Trophoblast cell (in vitro differentiated cells and primary cell): ENCODE results near the gene FNDC1.

Source experiments
- DNase-seq, 2 donors: peaks; one replicate each; pipeline ENCODE4 v3.0.0-alpha.2; 2016
- H2AFZ ChIP-seq: 2 replicates; pipeline ENCODE4 v1.6.1; 2013; ENCODE audit warnings: low read length, moderate library complexity, mild to moderate bottlenecking; ENCODE audit not compliant: insufficient read depth, poor library complexity
- H2AK5ac ChIP-seq: 2 replicates; pipeline ENCODE4 v1.6.1; 2013; ENCODE audit warnings: mild to moderate bottlenecking, low read length
- H2BK120ac ChIP-seq: 2 replicates; pipeline ENCODE4 v1.6.1; 2013; ENCODE audit warnings: low read length, mild to moderate bottlenecking, moderate library complexity; ENCODE audit not compliant: insufficient read depth, poor library complexity
- H2BK12ac ChIP-seq: 2 replicates; pipeline ENCODE4 v1.6.1; 2013; ENCODE audit warnings: mild to moderate bottlenecking, low read length, moderate library complexity
- H2BK5ac ChIP-seq: 2 replicates; pipeline ENCODE4 v1.6.1; 2013; ENCODE audit warnings: low read length, low read depth, moderate library complexity, mild to moderate bottlenecking; ENCODE audit not compliant: poor library complexity
- H3K14ac ChIP-seq: 2 replicates; pipeline ENCODE4 v1.6.1; 2013; ENCODE audit warnings: mild to moderate bottlenecking, low read length
- H3K18ac ChIP-seq: 2 replicates; pipeline ENCODE4 v1.6.1; 2013; ENCODE audit warnings: mild to moderate bottlenecking, low read length
- H3K23ac ChIP-seq: 2 replicates; pipeline ENCODE4 v1.6.1; 2013; ENCODE audit warnings: low read length
- H3K27ac ChIP-seq: 2 replicates; pipeline ENCODE4 v1.5.1; 2013; ENCODE audit warnings: low read depth, mild to moderate bottlenecking, inconsistent platforms, low read length, moderate library complexity
- H3K27me3 ChIP-seq: 2 replicates; pipeline ENCODE4 v1.6.1; 2013; ENCODE audit warnings: inconsistent platforms, mild to moderate bottlenecking, low read length, moderate library complexity; ENCODE audit not compliant: insufficient read depth
- H3K36me3 ChIP-seq, 2 experiments: 1 replicate in 1 of 2; 2 replicates in 1 of 2; pipeline ENCODE4 v1.6.1; 2013; ENCODE audit warnings: low read length in 2 of 2, mild to moderate bottlenecking in 2 of 2, moderate library complexity in 1 of 2; ENCODE audit not compliant: insufficient read depth in 2 of 2, control insufficient read depth in 1 of 2
- H3K4ac ChIP-seq: 2 replicates; pipeline ENCODE4 v1.6.1; 2013; ENCODE audit warnings: low read depth, mild to moderate bottlenecking, low read length, moderate library complexity
- H3K4me1 ChIP-seq, 2 experiments: 1 replicate in 1 of 2; 2 replicates in 1 of 2; pipeline ENCODE4 v1.6.1; 2013; ENCODE audit warnings: low read length in 2 of 2, mild to moderate bottlenecking in 2 of 2, moderate library complexity in 1 of 2; ENCODE audit not compliant: insufficient read depth in 2 of 2, control insufficient read depth in 1 of 2
- H3K4me2 ChIP-seq: 2 replicates; pipeline ENCODE4 v1.6.1; 2013; ENCODE audit warnings: inconsistent platforms, mild to moderate bottlenecking, low read length, moderate library complexity
- H3K4me3 ChIP-seq: 2 replicates; pipeline ENCODE4 v1.5.1; 2013; ENCODE audit warnings: mild to moderate bottlenecking, low read depth, low read length, inconsistent platforms
- H3K79me1 ChIP-seq: one replicate; pipeline ENCODE4 v1.6.1; 2013; ENCODE audit warnings: low read length
- H3K79me2 ChIP-seq: 2 replicates; pipeline ENCODE4 v1.6.1; 2013; ENCODE audit warnings: low read length, mild to moderate bottlenecking; ENCODE audit not compliant: control insufficient read depth, insufficient read depth, poor library complexity
- H3K9ac ChIP-seq: 2 replicates; pipeline ENCODE4 v1.6.1; 2013; ENCODE audit warnings: mild to moderate bottlenecking, low read length
- H3K9me3 ChIP-seq: 2 replicates; pipeline ENCODE4 v1.6.1; 2013; ENCODE audit warnings: low read depth, mild to moderate bottlenecking, control low read depth, inconsistent platforms, low read length; ENCODE audit not compliant: insufficient read depth
- H4K12ac ChIP-seq: 2 replicates; pipeline ENCODE4 v1.6.1; 2013; ENCODE audit warnings: low read depth, mild to moderate bottlenecking, low read length, moderate library complexity
- H4K8ac ChIP-seq: 2 replicates; pipeline ENCODE4 v1.6.1; 2013; ENCODE audit warnings: low read depth, mild to moderate bottlenecking, low read length, moderate library complexity
- H4K91ac ChIP-seq: one replicate; pipeline ENCODE4 v1.6.1; 2013; ENCODE audit warnings: low read depth, mild to moderate bottlenecking, low read length, moderate library complexity
- WGBS: extraction: QIAGEN DNeasy Blood & Tissue Kit; methylation state at CpG from one replicate; pipeline ENCODE4 v1.1.7; 2013; ENCODE audit warnings: missing lambda C conversion rate; ENCODE audit not compliant: insufficient read length, insufficient coverage; ENCODE audit errors: extremely low coverage; 5-methylcytosine and 5-hydroxymethylcytosine counted together

Gene FNDC1

DNA sequence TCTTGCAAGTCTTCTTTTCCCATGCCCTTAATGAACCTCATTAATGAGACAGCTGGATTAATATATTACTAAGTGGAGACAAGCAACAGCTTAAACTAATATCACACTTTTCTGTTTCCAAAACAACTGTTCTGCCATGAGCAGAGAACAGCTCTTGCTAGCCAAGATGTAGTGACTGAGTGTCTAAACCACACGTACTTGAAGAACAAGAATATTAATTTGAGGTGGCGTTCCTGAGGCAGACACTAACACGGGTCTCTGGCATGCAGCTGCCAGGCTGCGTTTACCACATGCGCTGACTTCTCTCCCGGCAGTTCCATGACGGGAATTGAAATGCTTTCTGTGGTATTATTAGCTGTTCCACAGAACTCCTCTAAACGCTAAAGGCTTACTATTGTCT lies 80.6 kb downstream of the FNDC1 start:
- H3K27me3 ChIP-seq = no peaks in the 10 kb centered on the region
- no CpG with 5 or more reads among the region's 8 CpGs for WGBS
- H3K4ac ChIP-seq = no peak overlapping the region
- H3K9ac ChIP-seq = no peak overlapping the region
- no peak overlapping the region for H3K27ac ChIP-seq
- H2AK5ac ChIP-seq = no peak overlapping the region
- no peak overlapping the region for H2BK5ac ChIP-seq
- H4K12ac ChIP-seq = no peak overlapping the region
- H3K23ac ChIP-seq = no peak overlapping the region
- no peak overlapping the region for H2AFZ ChIP-seq
- H3K79me1 ChIP-seq = no peaks in the 10 kb centered on the region
- H3K79me2 ChIP-seq = no peaks in the 10 kb centered on the region
- H3K4me1 ChIP-seq = no peaks in the 10 kb centered on the region
- no peak overlapping the region for H2BK120ac ChIP-seq
- no peak overlapping the region for H4K8ac ChIP-seq
- no peak overlapping the region for H3K18ac ChIP-seq
- H3K4me3 ChIP-seq = no peak overlapping the region
- no peak overlapping the region for H2BK12ac ChIP-seq
- H4K91ac ChIP-seq = no peak overlapping the region
- no peak for DNase-seq
- no peak overlapping the region for H3K4me2 ChIP-seq
- H3K9me3 ChIP-seq = no peaks in the 10 kb centered on the region
- no peak overlapping the region for H3K14ac ChIP-seq
- no peaks in the 10 kb centered on the region for H3K36me3 ChIP-seq

DNA sequence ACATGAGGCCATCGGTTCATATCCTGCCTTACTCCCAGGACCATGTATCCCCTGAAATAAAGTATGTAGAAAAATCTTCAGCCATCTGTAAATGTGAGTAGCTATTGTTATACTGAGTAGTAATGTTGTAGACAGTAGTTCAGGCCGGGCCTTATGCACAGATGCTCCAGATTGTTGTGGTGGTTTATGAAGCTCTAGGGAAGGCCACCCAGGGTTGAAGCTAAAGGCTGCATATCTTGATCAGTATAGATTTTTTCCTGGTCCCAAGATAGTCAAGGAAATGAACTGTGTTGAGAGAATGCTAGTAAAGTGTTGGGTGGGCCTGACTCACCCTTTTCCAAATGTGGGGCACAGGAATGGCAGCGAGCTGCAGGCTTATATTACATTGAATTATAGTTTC lies 81.4 kb downstream of the FNDC1 start:
- H3K79me1 ChIP-seq = no peaks in the 10 kb centered on the region
- no peak overlapping the region for H3K4ac ChIP-seq
- H3K36me3 ChIP-seq = no peaks in the 10 kb centered on the region
- no CpG with 5 or more reads among the region's 3 CpGs for WGBS
- no peak overlapping the region for H4K12ac ChIP-seq
- H2AFZ ChIP-seq = no peak overlapping the region
- H2BK12ac ChIP-seq = no peak overlapping the region
- H3K9ac ChIP-seq = no peak overlapping the region
- DNase-seq = no peak
- no peak overlapping the region for H4K8ac ChIP-seq
- no peak overlapping the region for H3K14ac ChIP-seq
- no peak overlapping the region for H2BK120ac ChIP-seq
- H3K23ac ChIP-seq = no peak overlapping the region
- H3K4me3 ChIP-seq = no peak overlapping the region
- H2BK5ac ChIP-seq = no peak overlapping the region
- H3K27me3 ChIP-seq = no peaks in the 10 kb centered on the region
- H3K79me2 ChIP-seq = no peaks in the 10 kb centered on the region
- no peak overlapping the region for H3K27ac ChIP-seq
- H3K4me1 ChIP-seq = no peaks in the 10 kb centered on the region
- no peaks in the 10 kb centered on the region for H3K9me3 ChIP-seq
- no peak overlapping the region for H4K91ac ChIP-seq
- no peak overlapping the region for H3K4me2 ChIP-seq
- H2AK5ac ChIP-seq = no peak overlapping the region
- H3K18ac ChIP-seq = no peak overlapping the region

DNA sequence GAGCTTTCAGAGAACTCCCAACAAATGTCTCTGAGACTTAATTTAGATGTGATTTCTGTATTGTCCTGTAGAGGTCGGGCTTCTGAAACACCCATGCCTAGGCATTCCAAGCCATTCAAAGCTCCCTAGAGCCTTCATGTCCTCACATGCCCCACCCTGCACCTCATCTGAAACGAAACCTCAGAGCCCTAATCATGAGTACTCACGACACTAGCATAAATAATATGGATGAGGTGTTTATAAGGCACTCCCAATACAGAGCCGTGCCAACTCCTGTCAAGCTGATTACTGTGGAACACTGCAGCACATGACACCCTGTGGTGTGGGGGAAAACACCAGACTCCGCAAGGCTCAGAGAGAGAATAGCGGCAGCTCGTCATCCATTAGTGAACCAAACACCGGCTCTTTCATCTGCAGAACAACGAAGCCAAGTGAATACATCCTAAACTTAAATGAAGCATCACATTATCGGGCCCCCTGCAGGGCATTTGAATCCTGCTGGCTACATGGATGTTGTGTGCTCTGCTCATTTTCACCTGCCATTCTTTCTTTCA lies 83.8 kb downstream of the FNDC1 start:
- no peak overlapping the region for H2AFZ ChIP-seq
- WGBS = no CpG with 5 or more reads among the region's 10 CpGs
- peaks cover 3% of the 10 kb centered on the region for H3K9me3 ChIP-seq
- H3K18ac ChIP-seq = no peak overlapping the region
- no peak overlapping the region for H3K4ac ChIP-seq
- no peaks in the 10 kb centered on the region for H3K36me3 ChIP-seq
- no peaks in the 10 kb centered on the region for H3K79me1 ChIP-seq
- no peak overlapping the region for H2BK120ac ChIP-seq
- DNase-seq = peak in 1 of 2 donors; percentile 61
- no peak overlapping the region for H4K8ac ChIP-seq
- no peak overlapping the region for H3K14ac ChIP-seq
- H4K91ac ChIP-seq = no peak overlapping the region
- H4K12ac ChIP-seq = no peak overlapping the region
- H2BK5ac ChIP-seq = no peak overlapping the region
- no peaks in the 10 kb centered on the region for H3K4me1 ChIP-seq
- no peak overlapping the region for H3K23ac ChIP-seq
- no peak overlapping the region for H2BK12ac ChIP-seq
- H2AK5ac ChIP-seq = no peak overlapping the region
- no peak overlapping the region for H3K4me3 ChIP-seq
- no peaks in the 10 kb centered on the region for H3K27me3 ChIP-seq
- H3K4me2 ChIP-seq = no peak overlapping the region
- no peaks in the 10 kb centered on the region for H3K79me2 ChIP-seq
- H3K9ac ChIP-seq = no peak overlapping the region
- H3K27ac ChIP-seq = no peak overlapping the region

DNA sequence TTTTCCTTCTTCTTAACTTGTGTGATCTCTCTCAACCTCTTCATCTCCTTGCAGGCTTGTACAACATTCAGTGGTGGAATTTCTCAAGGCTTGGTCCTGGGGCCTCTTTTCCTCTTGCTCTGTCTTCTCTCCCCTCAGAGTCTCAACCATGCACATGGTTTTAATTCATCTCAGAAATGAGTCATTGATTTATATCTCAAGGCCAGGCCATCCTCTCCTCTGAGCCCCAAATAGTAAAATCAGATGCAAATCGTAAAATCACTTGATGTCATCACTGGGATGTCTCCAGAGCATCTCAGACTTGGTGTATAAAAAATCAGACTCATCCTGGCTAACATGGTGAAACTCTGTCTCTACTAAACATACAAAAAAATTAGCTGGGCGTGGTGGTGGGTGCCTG lies 85.0 kb downstream of the FNDC1 start:
- Histone ChIP-seq H3K79me1 (no peaks in the 10 kb centered on the region), H2BK5ac (no peak overlapping the region), H3K79me2 (no peaks in the 10 kb centered on the region), H3K18ac (no peak overlapping the region), H3K27me3 (no peaks in the 10 kb centered on the region), H3K9ac (no peak overlapping the region), H3K27ac (no peak overlapping the region), H2AK5ac (no peak overlapping the region), H3K4ac (no peak overlapping the region), H3K36me3 (no peaks in the 10 kb centered on the region), H3K4me2 (no peak overlapping the region), H4K8ac (no peak overlapping the region), H3K14ac (no peak overlapping the region), H4K12ac (no peak overlapping the region), H3K4me3 (no peak overlapping the region), H3K9me3 (peaks cover 3% of the 10 kb centered on the region), H2BK12ac (no peak overlapping the region), H2AFZ (no peak overlapping the region), H3K4me1 (no peaks in the 10 kb centered on the region), H4K91ac (no peak overlapping the region), H2BK120ac (no peak overlapping the region), H3K23ac (no peak overlapping the region)
- WGBS = no CpG with 5 or more reads among the region's 2 CpGs
- no peak for DNase-seq
